ENCODE measurements around the gene IPO5. TPM values are rescaled to one million over a fixed set of nuclear protein-coding genes. Genes with fewer than 3 reads are reported as not detected.

Gene IPO5
- total RNA-seq, 4 donors from 2014 or later = 29.8 to 101 (median 42.1) TPM

GRCh38 chr13:98054301-98054700 is 100.8 kb downstream of the IPO5 start:
- Histone ChIP-seq H3K9me3 (no peaks in the 10 kb centered on the region), H3K27me3 (no peaks in the 10 kb centered on the region), H3K4me3 (no peak overlapping the region), H3K36me3 (no peaks in the 10 kb centered on the region), H3K4me1 (no peaks in the 10 kb centered on the region), H3K27ac (no peak overlapping the region)
- TF ChIP-seq, protein P1, sequence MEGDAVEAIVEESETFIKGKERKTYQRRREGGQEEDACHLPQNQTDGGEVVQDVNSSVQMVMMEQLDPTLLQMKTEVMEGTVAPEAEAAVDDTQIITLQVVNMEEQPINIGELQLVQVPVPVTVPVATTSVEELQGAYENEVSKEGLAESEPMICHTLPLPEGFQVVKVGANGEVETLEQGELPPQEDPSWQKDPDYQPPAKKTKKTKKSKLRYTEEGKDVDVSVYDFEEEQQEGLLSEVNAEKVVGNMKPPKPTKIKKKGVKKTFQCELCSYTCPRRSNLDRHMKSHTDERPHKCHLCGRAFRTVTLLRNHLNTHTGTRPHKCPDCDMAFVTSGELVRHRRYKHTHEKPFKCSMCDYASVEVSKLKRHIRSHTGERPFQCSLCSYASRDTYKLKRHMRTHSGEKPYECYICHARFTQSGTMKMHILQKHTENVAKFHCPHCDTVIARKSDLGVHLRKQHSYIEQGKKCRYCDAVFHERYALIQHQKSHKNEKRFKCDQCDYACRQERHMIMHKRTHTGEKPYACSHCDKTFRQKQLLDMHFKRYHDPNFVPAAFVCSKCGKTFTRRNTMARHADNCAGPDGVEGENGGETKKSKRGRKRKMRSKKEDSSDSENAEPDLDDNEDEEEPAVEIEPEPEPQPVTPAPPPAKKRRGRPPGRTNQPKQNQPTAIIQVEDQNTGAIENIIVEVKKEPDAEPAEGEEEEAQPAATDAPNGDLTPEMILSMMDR (IDR thresholded peaks at IDR 0.05) = no peak
- no peak for TF ChIP-seq POLR2A (IDR thresholded peaks at IDR 0.05)
- no peak for DNase-seq

GRCh38 chr13:98055623-98056022 is 102.1 kb downstream of the IPO5 start:
- Histone ChIP-seq H3K9me3 (no peaks in the 10 kb centered on the region), H3K4me3 (no peak overlapping the region), H3K27ac (no peak overlapping the region), H3K4me1 (no peaks in the 10 kb centered on the region), H3K27me3 (no peaks in the 10 kb centered on the region), H3K36me3 (no peaks in the 10 kb centered on the region)
- no peak for TF ChIP-seq POLR2A (IDR thresholded peaks at IDR 0.05)
- TF ChIP-seq, protein P1 (IDR thresholded peaks at IDR 0.05) = no peak
- DNase-seq = no peak

DNA sequence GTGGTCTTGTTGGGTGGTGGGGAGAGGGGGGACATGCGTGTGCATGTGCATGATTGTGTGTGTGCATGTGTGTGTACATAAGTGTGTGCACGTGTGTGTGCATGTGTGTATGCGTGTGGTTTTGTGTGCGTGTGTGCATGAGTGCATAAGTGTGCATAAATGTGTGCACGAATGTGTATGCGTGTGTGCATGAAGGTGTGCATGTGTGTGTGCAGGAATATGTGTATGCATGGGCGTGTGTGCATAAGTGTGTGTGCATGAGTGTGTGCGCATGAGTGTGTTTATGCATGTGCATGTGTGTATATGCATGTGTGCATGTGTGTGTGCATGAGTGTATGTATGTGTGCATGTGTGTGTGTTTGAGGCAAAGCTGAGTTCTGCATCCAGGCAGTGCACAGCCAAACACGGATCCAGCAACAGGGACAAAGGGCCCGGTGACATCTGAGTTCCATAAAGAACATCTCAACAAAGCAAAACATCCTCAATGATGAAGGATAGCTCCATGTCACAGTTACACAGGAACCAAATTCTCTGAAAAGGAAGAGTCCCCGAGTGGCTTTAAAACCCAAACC is 103.5 kb downstream of the IPO5 start:
- H3K4me3 ChIP-seq = no peak overlapping the region
- H3K4me1 ChIP-seq = no peaks in the 10 kb centered on the region
- H3K27me3 ChIP-seq = no peaks in the 10 kb centered on the region
- H3K27ac ChIP-seq = no peak overlapping the region
- no peaks in the 10 kb centered on the region for H3K9me3 ChIP-seq
- DNase-seq = no peak
- no peaks in the 10 kb centered on the region for H3K36me3 ChIP-seq
- TF ChIP-seq POLR2A (IDR thresholded peaks at IDR 0.05) = no peak
- TF ChIP-seq, protein P1 (IDR thresholded peaks at IDR 0.05) = no peak

DNA sequence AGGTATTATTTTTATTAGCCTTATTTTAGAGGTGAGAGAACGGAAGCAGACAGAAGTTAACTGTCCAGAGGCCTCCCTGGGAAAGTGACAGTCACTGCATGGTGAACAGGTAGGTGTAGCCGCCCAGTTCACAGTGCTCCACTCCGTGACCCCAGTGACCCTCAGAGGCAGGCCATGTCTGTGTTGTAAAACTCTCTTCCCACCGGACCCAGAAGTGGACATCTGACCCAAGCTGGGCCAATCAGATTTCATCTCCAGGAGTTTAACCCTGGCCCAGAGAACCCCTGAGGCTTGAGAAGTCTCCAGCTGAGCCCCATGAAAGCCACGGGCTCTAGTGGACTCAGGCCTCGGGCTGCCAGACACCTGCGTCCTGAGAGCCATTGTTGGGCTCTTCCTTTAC is 105.8 kb downstream of the IPO5 start:
- Histone ChIP-seq H3K27ac (no peak overlapping the region), H3K4me3 (no peak overlapping the region), H3K36me3 (no peaks in the 10 kb centered on the region), H3K4me1 (no peaks in the 10 kb centered on the region), H3K9me3 (no peaks in the 10 kb centered on the region), H3K27me3 (no peaks in the 10 kb centered on the region)
- TF ChIP-seq, protein P1 (IDR thresholded peaks at IDR 0.05) = no peak
- no peak for TF ChIP-seq POLR2A (IDR thresholded peaks at IDR 0.05)
- no peak for DNase-seq

DNA sequence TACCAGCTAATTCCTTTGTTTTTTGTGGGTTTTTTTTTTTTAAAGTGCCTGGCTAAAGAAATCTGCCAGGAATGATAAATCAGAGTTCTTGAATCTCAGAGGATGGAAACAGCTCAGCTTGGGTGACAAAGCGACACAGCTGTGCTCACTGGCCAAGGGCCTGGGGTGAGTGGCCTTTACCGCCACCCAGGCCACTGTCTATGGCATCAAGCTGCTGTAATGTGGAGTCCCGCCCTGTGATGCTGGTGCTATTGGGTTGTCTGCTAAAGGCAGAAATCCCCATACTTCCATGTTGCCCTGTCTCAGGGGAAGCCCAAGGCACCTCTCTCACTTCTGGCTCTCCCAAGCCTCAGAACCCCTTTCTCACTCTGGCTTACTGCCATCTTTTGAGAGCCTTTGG is 106.8 kb downstream of the IPO5 start:
- no peak overlapping the region for H3K27ac ChIP-seq
- no peaks in the 10 kb centered on the region for H3K27me3 ChIP-seq
- no peak for DNase-seq
- no peaks in the 10 kb centered on the region for H3K4me1 ChIP-seq
- TF ChIP-seq, protein P1 (IDR thresholded peaks at IDR 0.05) = no peak
- TF ChIP-seq POLR2A (IDR thresholded peaks at IDR 0.05) = no peak
- H3K36me3 ChIP-seq = no peaks in the 10 kb centered on the region
- H3K9me3 ChIP-seq = no peaks in the 10 kb centered on the region
- no peak overlapping the region for H3K4me3 ChIP-seq

GRCh38 chr13:98065468-98065867 is 112.0 kb downstream of the IPO5 start:
- Histone ChIP-seq H3K36me3 (no peaks in the 10 kb centered on the region), H3K4me1 (no peaks in the 10 kb centered on the region), H3K27me3 (no peaks in the 10 kb centered on the region), H3K4me3 (no peak overlapping the region), H3K9me3 (no peaks in the 10 kb centered on the region), H3K27ac (no peak overlapping the region)
- no peak for TF ChIP-seq POLR2A (IDR thresholded peaks at IDR 0.05)
- TF ChIP-seq, protein P1 (IDR thresholded peaks at IDR 0.05) = peak in 1 of 6 experiments; percentile 3
- no peak for DNase-seq
